HG03135 (cell line): ENCODE results near the gene SPRED1.
A peak's percentile ranks its signal among the peaks of the same experiment; 100 is the strongest.

Experiments
- ATAC-seq: cut with Tn5 transposase; IDR thresholded peaks from one replicate; pipeline ENCODE4 v1.9.1; 2021; ENCODE audit warnings: mild to moderate bottlenecking, moderate library complexity; ENCODE audit not compliant: unreplicated experiment

Gene SPRED1

DNA sequence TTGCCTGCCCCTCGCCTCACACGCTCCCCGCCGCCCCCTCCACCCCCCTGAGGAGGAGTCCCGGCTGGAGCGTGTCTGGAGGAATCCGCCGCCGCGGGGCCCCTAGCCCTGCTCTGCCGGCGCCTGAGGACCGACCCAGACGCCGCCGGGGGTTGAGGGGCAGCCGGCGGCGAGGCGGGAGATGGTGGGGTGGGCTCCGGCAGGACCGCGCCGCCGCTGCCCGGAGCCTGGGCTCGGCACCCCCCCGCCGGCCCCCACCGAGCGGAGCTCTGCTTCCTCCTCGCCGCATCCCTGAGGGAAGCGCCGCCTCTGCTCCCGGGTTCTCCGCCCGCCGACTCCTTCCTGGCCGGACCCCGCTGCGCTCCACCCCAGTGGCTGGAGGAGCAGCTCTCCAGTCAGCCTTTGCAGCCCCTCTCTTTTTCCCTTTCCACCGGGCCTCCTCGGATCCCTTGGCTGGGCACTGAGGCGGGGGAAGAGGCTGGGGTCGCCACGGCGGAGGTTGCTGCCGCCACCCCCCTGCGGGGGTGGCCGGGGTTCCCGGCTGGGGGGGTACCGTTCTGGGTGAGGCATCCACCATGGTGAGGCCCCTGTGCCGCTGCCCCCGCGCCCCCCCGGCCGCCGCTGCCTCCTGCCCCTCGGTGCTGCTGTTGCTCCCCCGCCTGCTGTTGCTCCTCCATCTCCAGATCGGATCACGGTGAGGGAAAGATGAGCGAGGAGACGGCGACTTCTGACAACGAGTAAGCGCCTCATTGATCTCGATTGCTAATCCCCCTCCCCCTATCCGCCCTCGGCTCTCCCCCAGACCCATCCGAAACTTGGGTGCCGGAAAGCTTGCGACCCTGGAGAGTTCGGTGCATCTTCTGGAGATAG lies at the start of gene SPRED1:
Gene SPRED1 (plus strand): TSS at position 356 of the 870 bp plus-strand sequence. CDS start 350 bp downstream, at position 706.
- ATAC-seq, result peak; percentile 28

DNA sequence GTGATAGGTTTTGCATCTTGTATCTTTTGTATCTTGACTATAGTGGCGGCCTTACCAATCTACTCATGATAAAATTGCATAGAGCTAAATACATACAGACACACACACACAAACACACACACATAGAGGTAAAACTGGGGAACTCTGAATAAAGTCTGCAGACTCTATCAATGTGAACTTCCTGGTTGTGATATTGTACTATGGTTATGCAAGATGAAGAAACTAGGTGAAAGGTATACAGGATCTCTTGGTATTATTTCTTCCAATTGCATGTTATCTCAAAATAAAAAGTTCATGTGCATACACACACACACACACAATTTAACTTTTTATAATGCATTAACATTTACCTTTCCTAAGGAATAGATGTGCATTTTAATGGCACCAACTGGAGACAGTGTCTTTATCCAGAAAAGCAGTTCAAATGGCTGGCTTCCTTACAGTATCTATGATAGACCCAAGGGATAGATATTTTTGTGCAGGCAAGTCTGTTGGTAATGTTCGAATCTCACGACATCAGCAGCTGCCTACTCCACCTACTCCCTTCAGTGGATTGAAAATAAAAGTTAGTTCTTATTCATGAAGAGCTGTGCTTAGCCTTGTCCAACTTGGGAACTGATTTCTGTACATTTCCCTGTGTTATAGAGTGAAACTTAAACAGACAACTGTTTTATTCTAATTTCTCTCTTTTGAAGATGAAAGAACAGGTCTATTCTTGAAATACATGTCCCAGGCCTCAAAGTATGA lies 46.9 kb upstream of the SPRED1 start:
- ATAC-seq, result no peak

DNA sequence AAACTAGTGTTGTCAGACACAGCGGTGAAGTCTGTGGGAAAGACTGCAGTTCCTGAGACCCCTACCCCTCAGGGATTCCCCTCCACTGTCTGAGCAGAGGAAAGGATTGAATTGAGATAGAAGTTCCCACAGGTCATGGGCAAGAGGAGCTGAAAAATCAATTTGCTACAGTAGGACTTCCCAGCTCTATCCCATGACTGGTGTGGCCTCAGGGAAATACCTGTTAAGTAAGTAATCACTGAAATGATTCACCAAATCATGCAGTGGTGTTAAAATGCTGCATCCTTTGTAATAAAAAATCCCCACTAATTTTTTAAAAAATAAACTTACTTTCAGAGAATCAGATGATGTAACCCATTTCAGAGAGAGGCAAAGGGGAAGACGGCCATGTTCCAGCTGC lies 45.0 kb upstream of the SPRED1 start:
- ATAC-seq, result no peak

DNA sequence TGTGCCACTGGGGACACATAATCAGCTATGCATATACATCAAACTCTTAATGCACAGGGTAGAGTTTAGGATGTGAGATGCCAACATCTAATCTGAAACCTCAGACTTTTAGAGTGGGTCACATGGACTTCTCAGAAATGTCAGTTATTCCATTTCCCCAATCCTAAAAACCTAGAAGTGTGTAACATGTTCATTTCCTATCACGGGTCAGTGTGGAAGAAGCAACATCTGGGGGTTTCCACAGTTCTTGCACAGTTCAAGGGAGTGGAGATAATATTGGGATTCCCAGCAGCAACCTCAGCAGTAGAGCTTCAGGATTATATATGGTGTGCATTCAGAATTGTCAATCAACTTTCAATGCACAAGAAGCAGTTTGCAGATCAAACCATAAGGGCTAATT lies 44.4 kb upstream of the SPRED1 start:
- no peak for ATAC-seq

- no peak for ATAC-seq
Measured at GRCh38 chr15:38208779-38209178, 43.9 kb upstream of the SPRED1 start.

GRCh38 chr15:38211249-38211648 lies 41.4 kb upstream of the SPRED1 start:
- ATAC-seq, result no peak

DNA sequence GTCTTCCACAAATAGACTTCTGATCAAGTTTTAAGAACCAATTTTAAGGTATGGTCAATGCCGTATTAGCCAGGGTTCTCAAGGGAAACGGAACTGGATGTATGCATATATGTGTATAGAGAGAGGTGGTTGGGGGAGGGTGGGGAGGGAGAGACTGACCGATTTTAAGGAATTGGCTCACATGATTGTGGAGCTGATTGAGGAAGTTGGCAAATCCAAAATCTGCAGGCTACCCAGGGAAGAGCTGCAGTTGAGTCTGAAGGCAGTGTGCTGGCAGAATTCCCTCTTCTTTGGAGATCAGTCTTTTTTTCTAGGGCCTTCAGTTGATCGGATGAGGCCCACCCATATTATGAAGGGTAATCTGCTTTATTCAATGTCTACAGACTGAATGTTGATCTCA lies 40.8 kb upstream of the SPRED1 start:
- ATAC-seq, result no peak

DNA sequence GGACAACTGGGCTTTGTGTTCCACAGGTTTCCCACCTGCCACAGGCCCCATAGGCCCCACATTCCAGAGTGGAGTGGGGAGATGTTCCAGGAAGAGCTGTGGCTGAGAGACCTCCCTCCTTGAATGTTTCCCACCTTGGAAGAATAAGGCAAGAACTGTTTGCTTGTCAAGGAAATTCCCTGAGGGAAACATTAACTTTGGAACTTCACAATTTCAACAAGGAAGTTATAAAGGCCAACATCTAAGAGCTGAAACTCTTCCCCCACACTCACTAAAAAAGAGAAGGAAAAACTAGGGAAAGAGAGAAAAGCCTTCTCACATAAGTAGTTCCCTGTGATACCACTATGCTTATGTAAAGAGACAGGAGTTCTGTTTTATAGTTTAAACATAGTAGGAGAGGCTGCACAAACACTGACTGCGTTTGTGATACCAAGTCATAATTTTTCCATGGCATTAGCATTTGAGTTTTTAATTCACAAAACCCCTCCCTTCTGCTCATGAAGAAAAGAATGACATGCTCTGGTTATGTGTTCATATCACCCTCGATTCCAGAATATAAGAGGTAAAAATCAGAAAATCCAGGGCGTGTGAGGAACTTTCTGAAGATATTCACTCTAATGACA lies 39.8 kb upstream of the SPRED1 start:
- no peak for ATAC-seq

DNA sequence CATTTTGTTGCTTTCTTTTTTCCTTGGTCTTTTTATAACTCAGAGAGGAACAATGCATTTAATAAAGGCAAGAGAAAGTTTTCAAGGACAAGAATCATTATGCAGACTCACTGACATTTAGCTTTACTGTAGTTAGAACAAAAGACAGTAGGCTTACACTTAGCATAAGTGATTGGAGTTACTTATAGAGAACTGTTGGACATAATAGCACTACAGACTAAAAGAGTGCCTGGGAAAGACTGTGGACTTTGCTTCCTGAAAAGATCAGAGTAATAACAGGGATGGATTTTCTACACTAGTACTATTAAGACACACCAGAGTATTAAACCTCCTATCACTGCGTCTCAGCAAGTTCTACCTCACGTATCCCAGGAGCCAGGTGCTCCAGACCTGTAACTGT lies 39.3 kb upstream of the SPRED1 start:
- no peak for ATAC-seq

DNA sequence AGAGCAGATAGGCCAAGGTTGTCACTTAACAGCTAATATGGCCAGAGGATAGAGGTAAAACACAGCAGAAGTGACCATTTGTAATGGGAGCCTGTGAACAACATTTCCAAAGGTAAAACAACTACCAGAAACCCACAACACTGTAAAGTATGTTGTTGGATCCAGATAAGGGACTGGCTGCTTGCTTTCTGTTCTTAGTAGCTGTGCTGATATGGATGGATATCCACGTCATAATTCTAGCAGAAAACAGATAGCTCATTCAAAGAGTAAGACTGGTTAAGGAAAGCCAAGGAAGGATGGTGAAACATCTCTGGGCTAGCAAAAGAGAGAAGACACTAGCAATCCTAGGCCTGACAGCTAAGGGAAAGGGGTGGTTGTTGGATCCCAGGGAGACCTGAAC lies 36.9 kb upstream of the SPRED1 start:
- no peak for ATAC-seq

DNA sequence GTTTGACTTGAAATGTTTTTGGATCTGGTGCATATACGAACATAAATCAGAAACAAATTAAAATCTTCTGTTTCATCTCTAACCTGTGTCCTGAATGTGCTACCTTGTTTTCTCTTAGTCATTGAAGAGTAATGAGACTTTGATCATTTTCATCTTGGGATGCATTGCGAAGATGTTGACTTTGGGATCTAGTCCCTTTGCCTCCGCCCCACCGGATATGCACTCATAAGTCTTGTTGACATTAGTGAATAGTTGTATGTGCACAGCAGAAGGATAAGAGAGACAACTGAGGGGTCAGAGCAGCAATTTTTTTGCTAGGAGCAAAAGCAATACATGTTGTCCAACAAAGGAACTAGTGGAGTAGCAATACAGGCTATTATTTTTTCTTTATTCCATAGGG lies 35.9 kb upstream of the SPRED1 start:
- no peak for ATAC-seq

DNA sequence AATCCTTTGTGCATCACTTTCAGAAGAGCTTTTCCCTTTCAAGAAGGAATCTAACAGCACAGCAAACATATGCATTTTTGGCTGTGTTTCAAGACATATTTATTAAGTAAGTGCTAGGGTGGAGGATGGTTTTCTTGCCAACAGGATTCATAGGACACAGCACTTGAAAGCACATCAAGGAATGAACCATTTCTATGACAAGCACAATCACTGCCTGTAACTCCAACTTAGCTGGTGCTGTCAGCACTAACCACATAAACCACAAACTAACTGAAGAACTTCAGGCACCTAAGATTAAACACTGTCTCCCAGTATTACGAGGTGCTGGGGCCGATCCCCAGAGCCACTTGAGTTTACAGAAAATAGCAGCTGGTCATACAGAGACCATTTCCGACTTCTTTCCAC lies 35.4 kb upstream of the SPRED1 start:
- ATAC-seq, result no peak

DNA sequence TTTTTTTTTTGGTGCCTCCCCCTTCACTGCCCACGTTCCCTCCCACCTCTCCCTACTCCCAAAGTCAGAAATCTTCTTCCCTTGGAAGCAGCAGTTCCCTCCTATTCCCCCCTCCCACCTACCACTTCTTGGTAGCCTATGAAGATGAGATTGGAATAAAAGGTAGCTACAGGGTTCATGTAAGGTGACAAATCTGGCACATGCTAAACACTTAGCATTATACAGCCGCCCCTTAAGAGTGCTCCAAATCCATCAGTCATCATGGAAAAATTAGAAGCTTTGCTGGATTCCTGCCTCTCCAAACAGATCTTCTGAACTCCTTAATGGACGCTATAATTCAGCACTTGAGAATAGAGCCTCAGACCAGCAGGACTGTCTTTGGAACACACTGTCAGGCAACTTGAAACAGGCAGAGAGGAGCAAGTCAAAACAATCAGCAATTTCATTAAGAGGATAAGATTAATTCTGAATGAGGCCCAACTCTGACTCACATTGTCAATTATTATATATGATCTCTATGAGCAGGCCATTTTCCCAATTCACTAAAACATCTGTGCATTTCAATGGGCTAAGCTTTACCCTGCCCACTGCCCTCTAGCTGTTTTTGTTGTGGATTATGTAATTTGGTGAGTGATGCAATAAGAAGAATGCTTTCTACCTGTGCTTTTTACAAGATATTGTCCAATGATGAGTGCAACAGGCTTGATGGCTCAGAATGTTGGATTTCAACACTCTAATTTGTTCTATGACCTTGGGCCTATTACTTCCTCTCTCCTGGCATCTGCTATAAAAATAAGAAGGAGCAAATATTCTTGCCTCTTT lies 34.6 kb upstream of the SPRED1 start:
- ATAC-seq, result no peak

GRCh38 chr15:38220606-38221273 lies 31.9 kb upstream of the SPRED1 start:
- ATAC-seq, result no peak

DNA sequence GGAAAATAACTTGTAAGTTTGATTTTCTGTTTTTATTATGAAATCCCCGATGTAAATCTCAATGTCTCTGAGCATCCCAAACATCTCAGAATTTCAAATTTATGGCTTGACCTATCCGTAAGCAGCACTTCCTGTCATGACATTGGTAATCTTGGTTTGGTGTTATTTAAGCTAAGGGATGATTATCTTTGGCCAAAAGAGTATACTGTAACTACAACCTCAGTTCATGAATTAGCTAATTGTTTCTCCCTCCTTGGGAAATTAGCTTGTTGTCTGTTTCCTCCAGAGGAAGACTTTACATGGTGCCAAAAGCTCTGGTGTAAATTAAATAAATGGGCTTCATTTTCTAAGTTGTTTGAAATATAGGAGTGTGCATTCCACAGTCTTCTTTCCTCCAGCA lies 28.1 kb upstream of the SPRED1 start:
- no peak for ATAC-seq

DNA sequence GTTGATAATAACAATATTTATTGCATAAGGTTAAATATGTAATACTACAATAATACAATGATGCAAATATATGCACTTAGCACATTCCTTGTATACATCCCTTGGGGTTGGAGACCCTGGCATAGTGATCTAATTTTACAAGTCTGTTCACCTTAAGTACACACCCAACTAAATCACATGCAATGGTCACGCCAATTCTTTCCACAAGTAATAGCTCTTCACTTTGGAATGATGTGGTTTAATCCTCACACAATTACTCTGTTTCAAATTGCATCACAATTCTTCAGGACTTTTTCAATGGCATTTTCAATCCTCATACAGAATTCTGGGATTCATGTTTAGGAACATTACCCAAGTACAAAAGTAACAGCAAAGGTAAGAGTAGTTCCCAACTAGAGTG lies 27.3 kb upstream of the SPRED1 start:
- ATAC-seq, result no peak

- ATAC-seq, result no peak
Measured at GRCh38 chr15:38226608-38227266, 25.9 kb upstream of the SPRED1 start.

- ATAC-seq, result no peak
Measured at GRCh38 chr15:38227941-38228340, 24.7 kb upstream of the SPRED1 start.

- ATAC-seq, result no peak
Measured at GRCh38 chr15:38228618-38229017, 24.0 kb upstream of the SPRED1 start.
